Tibial artery (tissue), 4 donors: Measurements from ENCODE around the gene SUGCT.

Experiments
- DNase-seq, 2 donors: peaks; one replicate each; pipeline ENCODE4 v3.0.0-alpha.2; 2019
- H3K27ac ChIP-seq, 2 donors: fragments of 200-600 bp; sonication (generic) in 1 of 2; 1 replicate in 1 of 2; 2 replicates in 1 of 2; pipeline ENCODE4 v1.5.1; 2018 to 2019; ENCODE audit warnings: mild to moderate bottlenecking in 1 of 2
- H3K27me3 ChIP-seq, 2 donors: fragments of 200-600 bp; sonication (generic) in 1 of 2; one replicate each; pipeline versions ENCODE4 v1.5.1 to v1.6.0; 2016 to 2019
- H3K36me3 ChIP-seq, 3 donors: fragments of 200-600 bp; sonication (generic) in 2 of 3; one replicate each; pipeline ENCODE4 v1.5.1; 2016 to 2019; ENCODE audit warnings: mild to moderate bottlenecking in 2 of 3
- H3K4me1 ChIP-seq, 4 donors: fragments of 200-600 bp; sonication (generic) in 2 of 4; 1 replicate in 3 of 4; 2 replicates in 1 of 4; pipeline ENCODE4 v1.5.1; 2016 to 2019
- H3K4me3 ChIP-seq, 2 donors: fragments of 200-600 bp; sonication (generic) in 1 of 2; 1 replicate in 1 of 2; 2 replicates in 1 of 2; pipeline ENCODE4 v1.5.1; 2018 to 2019; ENCODE audit warnings: mild to moderate bottlenecking in 2 of 2
- H3K9me3 ChIP-seq, 3 donors: fragments of 200-600 bp; sonication (generic) in 1 of 3; one replicate each; pipeline ENCODE4 v1.5.1; 2016 to 2019
- intact Hi-C: fragments of 100-400 bp; cut with DNase I; formaldehyde crosslinking; loops from one replicate; pipeline ENCODE4 v1.15.0; 2023; ENCODE audit warnings: low total_unique reads
- TF ChIP-seq, protein P1 (sequence below), 2 experiments: fragments of 200-600 bp in 1 of 2; fragments of 450-650 bp in 1 of 2; IDR thresholded peaks; one replicate each; pipeline ENCODE4 v1.5.1; 2017 to 2019; ENCODE audit warnings: antibody characterized with exemption in 2 of 2, mild to moderate bottlenecking in 1 of 2, moderate library complexity in 1 of 2

The SUGCT gene

DNA sequence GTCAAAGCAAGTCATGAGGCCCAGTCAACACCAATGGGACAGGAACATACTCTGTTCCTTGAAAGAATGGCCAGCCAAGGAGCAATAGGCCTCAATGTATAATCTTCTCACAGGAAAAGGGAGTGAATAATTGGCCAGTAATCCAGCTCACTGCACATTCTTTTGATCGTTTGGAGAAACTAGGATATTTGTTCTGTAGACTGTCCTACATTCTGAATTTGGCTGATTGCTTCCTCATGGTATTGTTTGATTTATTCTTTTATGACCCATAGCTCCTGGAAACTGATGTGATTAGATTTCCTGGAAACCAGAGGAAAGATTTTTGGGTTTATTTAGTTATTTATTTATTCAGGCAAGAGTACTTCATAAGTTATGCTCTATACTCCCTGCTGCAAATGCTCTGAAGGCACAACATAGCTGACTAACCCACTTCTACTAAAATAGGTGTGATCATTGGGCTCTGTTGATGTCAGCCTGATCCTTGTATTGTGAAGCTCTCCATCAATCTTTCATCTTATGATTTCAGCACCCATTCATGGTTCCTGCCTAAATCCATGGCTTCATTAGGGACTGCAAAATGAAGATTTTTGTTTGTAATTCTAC is 745.2 kb downstream of the SUGCT start:
- TF ChIP-seq, protein P1, sequence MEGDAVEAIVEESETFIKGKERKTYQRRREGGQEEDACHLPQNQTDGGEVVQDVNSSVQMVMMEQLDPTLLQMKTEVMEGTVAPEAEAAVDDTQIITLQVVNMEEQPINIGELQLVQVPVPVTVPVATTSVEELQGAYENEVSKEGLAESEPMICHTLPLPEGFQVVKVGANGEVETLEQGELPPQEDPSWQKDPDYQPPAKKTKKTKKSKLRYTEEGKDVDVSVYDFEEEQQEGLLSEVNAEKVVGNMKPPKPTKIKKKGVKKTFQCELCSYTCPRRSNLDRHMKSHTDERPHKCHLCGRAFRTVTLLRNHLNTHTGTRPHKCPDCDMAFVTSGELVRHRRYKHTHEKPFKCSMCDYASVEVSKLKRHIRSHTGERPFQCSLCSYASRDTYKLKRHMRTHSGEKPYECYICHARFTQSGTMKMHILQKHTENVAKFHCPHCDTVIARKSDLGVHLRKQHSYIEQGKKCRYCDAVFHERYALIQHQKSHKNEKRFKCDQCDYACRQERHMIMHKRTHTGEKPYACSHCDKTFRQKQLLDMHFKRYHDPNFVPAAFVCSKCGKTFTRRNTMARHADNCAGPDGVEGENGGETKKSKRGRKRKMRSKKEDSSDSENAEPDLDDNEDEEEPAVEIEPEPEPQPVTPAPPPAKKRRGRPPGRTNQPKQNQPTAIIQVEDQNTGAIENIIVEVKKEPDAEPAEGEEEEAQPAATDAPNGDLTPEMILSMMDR (IDR thresholded peaks at IDR 0.05): no peak
- Histone ChIP-seq H3K36me3 (no peaks in the 10 kb centered on the region), H3K9me3 (no peaks in the 10 kb centered on the region), H3K4me3 (no peak overlapping the region), H3K27me3 (no peaks in the 10 kb centered on the region), H3K4me1 (peaks cover 0 to 7% (median 0%) of the 10 kb centered on the region in 4 donors), H3K27ac (no peak overlapping the region)
- intact Hi-C loops: no loop called here
- no peak for DNase-seq

DNA sequence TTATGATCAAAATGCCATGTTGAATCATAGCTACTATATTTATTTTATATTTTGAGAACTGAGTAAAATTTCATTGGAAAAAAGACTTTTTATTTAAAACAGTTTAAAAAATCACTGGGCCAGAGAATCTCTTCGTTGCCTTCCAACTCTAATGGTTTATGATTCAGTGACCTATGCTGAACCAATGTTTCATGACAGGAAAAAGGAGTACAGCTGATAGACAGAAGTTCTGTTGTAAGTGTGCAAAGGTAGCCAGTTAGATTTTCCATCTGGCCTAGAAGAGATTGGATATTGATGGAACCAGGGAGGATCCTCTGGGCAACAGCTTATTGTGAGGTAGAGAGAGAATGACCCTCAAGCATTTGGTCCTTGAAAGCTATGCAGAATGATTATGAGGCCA is 745.8 kb downstream of the SUGCT start:
- no peaks in the 10 kb centered on the region for H3K27me3 ChIP-seq
- intact Hi-C loops: no loop called here
- TF ChIP-seq, protein P1 (IDR thresholded peaks at IDR 0.05): no peak
- H3K4me1 ChIP-seq: peaks cover 0 to 7% (median 0%) of the 10 kb centered on the region in 4 donors
- no peaks in the 10 kb centered on the region for H3K9me3 ChIP-seq
- no peak overlapping the region for H3K4me3 ChIP-seq
- no peaks in the 10 kb centered on the region for H3K36me3 ChIP-seq
- H3K27ac ChIP-seq: no peak overlapping the region
- DNase-seq: no peak

DNA sequence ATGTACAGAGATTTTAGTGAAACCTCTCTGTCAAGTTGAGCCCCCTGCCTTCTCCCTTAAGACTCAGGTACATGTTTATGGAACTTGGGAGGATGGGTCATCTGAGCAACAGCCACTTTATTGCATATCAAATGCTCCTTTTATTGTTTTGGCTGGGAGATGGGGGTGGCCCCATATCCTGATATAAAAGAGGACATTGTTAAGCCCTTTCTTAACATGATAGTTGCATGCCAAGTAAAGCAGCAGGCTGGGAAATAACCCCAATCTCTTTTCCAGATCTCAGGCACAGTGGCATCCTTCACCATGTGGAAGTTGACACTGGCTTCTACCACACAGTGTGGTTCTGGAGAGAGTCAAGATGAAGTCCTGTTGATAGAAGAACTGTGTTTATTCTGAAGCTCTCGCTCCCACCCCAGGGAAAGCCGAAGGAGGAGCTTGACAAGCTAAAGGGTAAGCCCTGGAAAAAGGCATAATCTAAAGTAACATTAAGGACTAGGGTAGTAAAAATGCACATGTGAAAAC is 746.7 kb downstream of the SUGCT start:
- no peaks in the 10 kb centered on the region for H3K36me3 ChIP-seq
- TF ChIP-seq, protein P1 (IDR thresholded peaks at IDR 0.05): no peak
- no peak overlapping the region for H3K27ac ChIP-seq
- H3K4me3 ChIP-seq: no peak overlapping the region
- no peak for DNase-seq
- intact Hi-C loops: no loop called here
- peaks cover 0 to 7% (median 0%) of the 10 kb centered on the region in 4 donors for H3K4me1 ChIP-seq
- H3K9me3 ChIP-seq: no peaks in the 10 kb centered on the region
- H3K27me3 ChIP-seq: no peaks in the 10 kb centered on the region

DNA sequence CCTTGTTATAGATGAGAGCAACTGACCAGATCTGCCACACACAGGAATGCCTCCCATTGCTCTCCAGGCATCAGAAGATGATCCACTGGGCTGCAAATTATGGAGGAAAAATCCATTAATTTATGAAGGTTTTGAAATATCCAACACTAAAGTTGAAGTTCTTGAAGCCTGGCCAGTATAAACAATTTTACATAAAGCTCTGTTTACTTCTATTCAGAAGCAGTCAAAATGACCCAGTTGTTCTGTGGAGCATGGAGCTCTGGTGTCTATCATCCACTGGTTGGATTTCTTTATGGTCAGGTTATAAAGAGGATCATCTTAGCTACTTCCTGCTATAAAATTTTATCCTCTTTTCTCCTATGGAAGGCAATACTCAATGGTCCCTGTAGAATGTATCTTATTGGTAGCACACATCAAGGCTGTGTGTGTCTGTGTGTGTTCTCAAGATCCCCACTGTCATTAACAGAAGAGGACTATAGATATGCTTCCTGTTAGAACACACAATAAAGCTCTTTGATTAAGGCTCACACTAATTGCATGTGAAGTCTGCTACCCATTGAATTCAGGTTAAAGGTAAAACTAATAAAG is 747.4 kb downstream of the SUGCT start:
- intact Hi-C loops: no loop called here
- TF ChIP-seq, protein P1 (IDR thresholded peaks at IDR 0.05): no peak
- H3K4me1 ChIP-seq: peaks cover 0 to 7% (median 0%) of the 10 kb centered on the region in 4 donors
- no peak overlapping the region for H3K4me3 ChIP-seq
- H3K9me3 ChIP-seq: no peaks in the 10 kb centered on the region
- H3K27ac ChIP-seq: no peak overlapping the region
- H3K36me3 ChIP-seq: no peaks in the 10 kb centered on the region
- no peak for DNase-seq
- H3K27me3 ChIP-seq: no peaks in the 10 kb centered on the region

DNA sequence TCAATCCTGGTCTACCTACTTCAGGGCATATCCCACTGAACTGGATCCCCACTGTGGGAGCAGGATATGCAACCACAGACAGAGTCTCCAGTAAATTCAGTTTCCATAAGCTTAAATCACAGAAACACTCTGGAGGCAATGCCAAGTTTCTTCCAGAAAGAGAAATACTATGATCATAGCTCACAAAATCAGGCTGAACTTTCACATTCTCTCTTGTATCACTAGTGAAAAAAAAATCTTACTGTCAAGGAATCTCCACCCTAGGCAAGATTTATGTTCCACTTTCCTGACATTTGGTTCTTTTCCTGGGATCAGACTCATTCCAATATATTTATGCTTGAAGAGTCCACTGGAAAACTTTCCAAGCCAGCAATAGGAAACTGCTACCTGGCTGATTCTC is 749.0 kb downstream of the SUGCT start:
- Histone ChIP-seq H3K36me3 (no peaks in the 10 kb centered on the region), H3K27me3 (no peaks in the 10 kb centered on the region), H3K9me3 (no peaks in the 10 kb centered on the region), H3K4me3 (no peak overlapping the region), H3K4me1 (peaks cover 0 to 7% (median 3%) of the 10 kb centered on the region in 4 donors), H3K27ac (no peak overlapping the region)
- DNase-seq: no peak
- TF ChIP-seq, protein P1 (IDR thresholded peaks at IDR 0.05): no peak
- intact Hi-C loops: no loop called here
